Measurements from ENCODE around the gene OBSL1. TPM values are rescaled to one million over a fixed set of nuclear protein-coding genes. Genes with fewer than 3 reads are reported as not detected.

Gene OBSL1
- total and polyA plus RNA-seq, 10 of the 15 experiments (the other 5 are each of a cell fraction or from before 2014, with no cell fraction given) = 0.14 to 0.77 TPM; not detected in 8

DNA sequence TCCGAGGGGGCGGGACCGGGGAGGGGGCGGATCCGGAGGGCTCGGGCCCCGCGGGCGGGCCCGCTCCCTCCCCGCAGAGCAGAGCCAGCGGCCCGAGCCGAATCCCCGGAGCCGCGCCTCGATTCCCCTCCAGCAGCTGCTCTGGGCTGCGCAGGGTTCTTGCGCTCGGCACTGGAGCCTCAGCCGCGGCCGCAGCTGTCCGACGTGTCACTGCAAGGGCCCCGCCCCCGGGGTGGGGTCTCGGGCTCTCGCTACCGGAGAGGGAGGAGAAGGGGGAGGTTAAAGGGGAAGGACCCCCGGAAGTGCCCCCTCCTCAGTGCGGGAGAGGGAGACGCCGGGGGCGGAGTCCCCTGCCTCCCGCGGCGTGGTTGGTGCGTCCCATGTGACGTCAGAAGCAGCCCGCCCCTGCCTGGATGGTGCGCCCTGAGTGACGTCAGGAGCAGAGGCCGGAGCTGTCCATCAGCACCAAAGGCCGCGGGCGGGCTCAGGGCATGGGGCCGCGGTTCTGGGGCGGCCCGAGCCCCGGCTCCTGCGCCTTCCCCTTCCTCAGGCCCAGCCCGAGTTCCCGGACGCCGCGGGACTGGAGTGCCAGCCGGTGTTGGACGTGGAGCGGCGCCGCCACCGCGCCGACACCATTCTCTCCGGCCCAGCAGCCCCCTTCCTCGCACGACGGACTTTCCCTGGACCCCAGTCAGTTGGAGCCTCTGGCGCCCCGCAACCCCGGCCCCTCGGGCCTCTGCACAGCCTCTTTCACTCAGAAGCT, 27.6 kb downstream of the OBSL1 start, which contains the start of the genes CHPF and TMEM198 (continued):
- TF ChIP-seq, protein P1, sequence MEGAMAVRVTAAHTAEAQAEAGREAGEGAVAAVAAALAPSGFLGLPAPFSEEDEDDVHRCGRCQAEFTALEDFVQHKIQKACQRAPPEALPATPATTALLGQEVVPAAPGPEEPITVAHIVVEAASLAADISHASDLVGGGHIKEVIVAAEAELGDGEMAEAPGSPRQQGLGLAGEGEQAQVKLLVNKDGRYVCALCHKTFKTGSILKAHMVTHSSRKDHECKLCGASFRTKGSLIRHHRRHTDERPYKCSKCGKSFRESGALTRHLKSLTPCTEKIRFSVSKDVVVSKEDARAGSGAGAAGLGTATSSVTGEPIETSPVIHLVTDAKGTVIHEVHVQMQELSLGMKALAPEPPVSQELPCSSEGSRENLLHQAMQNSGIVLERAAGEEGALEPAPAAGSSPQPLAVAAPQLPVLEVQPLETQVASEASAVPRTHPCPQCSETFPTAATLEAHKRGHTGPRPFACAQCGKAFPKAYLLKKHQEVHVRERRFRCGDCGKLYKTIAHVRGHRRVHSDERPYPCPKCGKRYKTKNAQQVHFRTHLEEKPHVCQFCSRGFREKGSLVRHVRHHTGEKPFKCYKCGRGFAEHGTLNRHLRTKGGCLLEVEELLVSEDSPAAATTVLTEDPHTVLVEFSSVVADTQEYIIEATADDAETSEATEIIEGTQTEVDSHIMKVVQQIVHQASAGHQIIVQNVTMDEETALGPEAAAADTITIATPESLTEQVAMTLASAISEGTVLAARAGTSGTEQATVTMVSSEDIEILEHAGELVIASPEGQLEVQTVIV (IDR thresholded peaks at IDR 0.05; ENCODE audit: borderline replicate concordance, partially characterized antibody) = peak; percentile 13
- TF ChIP-seq, protein P2, sequence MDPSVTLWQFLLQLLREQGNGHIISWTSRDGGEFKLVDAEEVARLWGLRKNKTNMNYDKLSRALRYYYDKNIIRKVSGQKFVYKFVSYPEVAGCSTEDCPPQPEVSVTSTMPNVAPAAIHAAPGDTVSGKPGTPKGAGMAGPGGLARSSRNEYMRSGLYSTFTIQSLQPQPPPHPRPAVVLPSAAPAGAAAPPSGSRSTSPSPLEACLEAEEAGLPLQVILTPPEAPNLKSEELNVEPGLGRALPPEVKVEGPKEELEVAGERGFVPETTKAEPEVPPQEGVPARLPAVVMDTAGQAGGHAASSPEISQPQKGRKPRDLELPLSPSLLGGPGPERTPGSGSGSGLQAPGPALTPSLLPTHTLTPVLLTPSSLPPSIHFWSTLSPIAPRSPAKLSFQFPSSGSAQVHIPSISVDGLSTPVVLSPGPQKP (IDR thresholded peaks at IDR 0.05; ENCODE audit: low read depth, low read length) = peak; percentile 71
- TF ChIP-seq NR2C1 (IDR thresholded peaks at IDR 0.05) (peak; percentile 59; the same call in 1 of the 2 replicates), FOXK2 (IDR thresholded peaks at IDR 0.05) (peak; percentile 67), ZNF622 (IDR thresholded peaks at IDR 0.05) (no peak), IRF4 (IDR thresholded peaks at IDR 0.05; ENCODE audit: low read depth, low read length) (no peak), ZNF207 (IDR thresholded peaks at IDR 0.05; ENCODE audit: borderline replicate concordance) (no peak), ASH2L (IDR thresholded peaks at IDR 0.05; ENCODE audit: borderline replicate concordance, low read depth) (no peak), CHD1 (IDR thresholded peaks at IDR 0.05; ENCODE audit: low read depth, low read length) (no peak), KDM1A (IDR thresholded peaks at IDR 0.05; ENCODE audit: borderline replicate concordance) (no peak), SREBF2 (IDR thresholded peaks at IDR 0.05; ENCODE audit: low read length) (no peak), NFYB (IDR thresholded peaks at IDR 0.05; ENCODE audit: insufficient read depth, low read depth, low read length) (peak; percentile 33; the same call in 1 of the 2 replicates), SRF (IDR thresholded peaks at IDR 0.05; ENCODE audit: low read depth in 2 of 2, low read length in 2 of 2) (peak in 1 of 2 experiments; percentile 69; a peak in 2 of 4 replicates), GATAD2B (conservative IDR thresholded peaks at IDR 0.05; ENCODE audit: low read depth) (0 out of 2 replicates have a peak, but pooled peaks have one; percentile 36), HCFC1 (IDR thresholded peaks at IDR 0.05; ENCODE audit: low read length) (no peak; the same call in 1 of the 2 replicates), JUND (IDR thresholded peaks at IDR 0.05; ENCODE audit: low read depth, low read length) (peak; percentile 77; the same call in 1 of the 2 replicates), BCL11A (IDR thresholded peaks at IDR 0.05; ENCODE audit: low read depth, low read length) (no peak), ZSCAN29 (IDR thresholded peaks at IDR 0.05) (no peak)
- TF ChIP-seq, protein P3, sequence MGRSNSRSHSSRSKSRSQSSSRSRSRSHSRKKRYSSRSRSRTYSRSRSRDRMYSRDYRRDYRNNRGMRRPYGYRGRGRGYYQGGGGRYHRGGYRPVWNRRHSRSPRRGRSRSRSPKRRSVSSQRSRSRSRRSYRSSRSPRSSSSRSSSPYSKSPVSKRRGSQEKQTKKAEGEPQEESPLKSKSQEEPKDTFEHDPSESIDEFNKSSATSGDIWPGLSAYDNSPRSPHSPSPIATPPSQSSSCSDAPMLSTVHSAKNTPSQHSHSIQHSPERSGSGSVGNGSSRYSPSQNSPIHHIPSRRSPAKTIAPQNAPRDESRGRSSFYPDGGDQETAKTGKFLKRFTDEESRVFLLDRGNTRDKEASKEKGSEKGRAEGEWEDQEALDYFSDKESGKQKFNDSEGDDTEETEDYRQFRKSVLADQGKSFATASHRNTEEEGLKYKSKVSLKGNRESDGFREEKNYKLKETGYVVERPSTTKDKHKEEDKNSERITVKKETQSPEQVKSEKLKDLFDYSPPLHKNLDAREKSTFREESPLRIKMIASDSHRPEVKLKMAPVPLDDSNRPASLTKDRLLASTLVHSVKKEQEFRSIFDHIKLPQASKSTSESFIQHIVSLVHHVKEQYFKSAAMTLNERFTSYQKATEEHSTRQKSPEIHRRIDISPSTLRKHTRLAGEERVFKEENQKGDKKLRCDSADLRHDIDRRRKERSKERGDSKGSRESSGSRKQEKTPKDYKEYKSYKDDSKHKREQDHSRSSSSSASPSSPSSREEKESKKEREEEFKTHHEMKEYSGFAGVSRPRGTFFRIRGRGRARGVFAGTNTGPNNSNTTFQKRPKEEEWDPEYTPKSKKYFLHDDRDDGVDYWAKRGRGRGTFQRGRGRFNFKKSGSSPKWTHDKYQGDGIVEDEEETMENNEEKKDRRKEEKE (IDR thresholded peaks at IDR 0.05) = no peak
- TF ChIP-seq, protein P4, sequence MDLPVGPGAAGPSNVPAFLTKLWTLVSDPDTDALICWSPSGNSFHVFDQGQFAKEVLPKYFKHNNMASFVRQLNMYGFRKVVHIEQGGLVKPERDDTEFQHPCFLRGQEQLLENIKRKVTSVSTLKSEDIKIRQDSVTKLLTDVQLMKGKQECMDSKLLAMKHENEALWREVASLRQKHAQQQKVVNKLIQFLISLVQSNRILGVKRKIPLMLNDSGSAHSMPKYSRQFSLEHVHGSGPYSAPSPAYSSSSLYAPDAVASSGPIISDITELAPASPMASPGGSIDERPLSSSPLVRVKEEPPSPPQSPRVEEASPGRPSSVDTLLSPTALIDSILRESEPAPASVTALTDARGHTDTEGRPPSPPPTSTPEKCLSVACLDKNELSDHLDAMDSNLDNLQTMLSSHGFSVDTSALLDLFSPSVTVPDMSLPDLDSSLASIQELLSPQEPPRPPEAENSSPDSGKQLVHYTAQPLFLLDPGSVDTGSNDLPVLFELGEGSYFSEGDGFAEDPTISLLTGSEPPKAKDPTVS (IDR thresholded peaks at IDR 0.05; ENCODE audit: low read depth, low read length) = no peak
